Loucy (cell line): Measurements from ENCODE around the gene PPP6R1.

Source experiments
- EZH2phosphoT487 ChIP-seq: fragments of 200-600 bp; IDR thresholded peaks from 2 replicates; pipeline ENCODE4 v1.6.1; 2018; ENCODE audit warnings: antibody characterized with exemption, mild to moderate bottlenecking, moderate library complexity, borderline replicate concordance
- TF ChIP-seq, protein P1 (sequence below): fragments of 200-600 bp; sonication (generic); conservative IDR thresholded peaks from 2 replicates; pipeline ENCODE4 v1.5.1; 2014; ENCODE audit warnings: mild to moderate bottlenecking, antibody characterized with exemption, low read length

DNA sequence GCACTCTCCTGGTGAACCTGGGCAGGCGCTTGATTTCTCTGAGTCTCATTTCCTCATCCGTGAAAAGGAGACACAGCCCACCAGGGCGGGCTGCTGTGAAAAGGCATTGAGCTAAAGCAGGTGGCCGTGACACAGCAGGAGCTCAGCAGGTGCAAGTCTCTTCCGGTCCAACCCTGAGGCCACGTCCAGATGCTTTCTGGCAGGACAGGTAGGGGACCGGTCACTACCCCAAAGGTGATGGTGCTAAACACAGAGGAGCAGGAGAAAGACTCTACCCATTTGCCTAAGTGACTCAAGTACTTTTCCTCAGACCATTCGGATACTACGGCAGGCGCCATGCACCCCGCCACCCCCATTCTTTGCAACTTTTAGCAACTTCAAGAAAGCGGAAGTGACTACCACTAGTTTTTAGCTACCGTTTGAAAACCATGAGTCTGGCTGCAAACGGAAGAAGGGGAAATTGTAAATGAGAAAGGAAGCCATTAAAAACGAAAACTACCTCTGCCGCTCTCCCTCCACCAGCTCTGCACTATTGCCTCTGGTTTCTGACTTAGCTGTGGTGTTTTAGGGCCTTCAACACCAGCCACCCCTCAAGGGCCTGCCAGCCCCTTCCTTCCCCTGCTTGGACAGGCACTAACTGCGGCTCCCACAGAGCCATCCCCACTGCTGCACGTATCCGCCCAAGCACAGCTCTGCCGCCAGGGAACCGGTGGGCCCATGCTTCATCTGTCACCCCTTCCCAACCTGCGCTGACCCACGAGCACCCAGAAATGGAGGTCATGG is 4.8 kb downstream of the PPP6R1 start:
- TF ChIP-seq, protein P1, sequence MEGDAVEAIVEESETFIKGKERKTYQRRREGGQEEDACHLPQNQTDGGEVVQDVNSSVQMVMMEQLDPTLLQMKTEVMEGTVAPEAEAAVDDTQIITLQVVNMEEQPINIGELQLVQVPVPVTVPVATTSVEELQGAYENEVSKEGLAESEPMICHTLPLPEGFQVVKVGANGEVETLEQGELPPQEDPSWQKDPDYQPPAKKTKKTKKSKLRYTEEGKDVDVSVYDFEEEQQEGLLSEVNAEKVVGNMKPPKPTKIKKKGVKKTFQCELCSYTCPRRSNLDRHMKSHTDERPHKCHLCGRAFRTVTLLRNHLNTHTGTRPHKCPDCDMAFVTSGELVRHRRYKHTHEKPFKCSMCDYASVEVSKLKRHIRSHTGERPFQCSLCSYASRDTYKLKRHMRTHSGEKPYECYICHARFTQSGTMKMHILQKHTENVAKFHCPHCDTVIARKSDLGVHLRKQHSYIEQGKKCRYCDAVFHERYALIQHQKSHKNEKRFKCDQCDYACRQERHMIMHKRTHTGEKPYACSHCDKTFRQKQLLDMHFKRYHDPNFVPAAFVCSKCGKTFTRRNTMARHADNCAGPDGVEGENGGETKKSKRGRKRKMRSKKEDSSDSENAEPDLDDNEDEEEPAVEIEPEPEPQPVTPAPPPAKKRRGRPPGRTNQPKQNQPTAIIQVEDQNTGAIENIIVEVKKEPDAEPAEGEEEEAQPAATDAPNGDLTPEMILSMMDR, result no peak
- TF ChIP-seq EZH2phosphoT487, result no peak
